Peyer's patch (tissue), 4 donors: ENCODE results near the gene C2orf78. TPM values are rescaled to one million over a fixed set of nuclear protein-coding genes. Genes with fewer than 3 reads are reported as not detected.
A peak's percentile ranks its signal among the peaks of the same experiment; 100 is the strongest.
"Not testable (repeated sequence)": the region's sequence is repeated elsewhere in the genome, so short reads cannot be mapped to it uniquely, and the experiment has no call there.

Source experiments
- DNase-seq, 3 donors: peaks; one replicate each; pipeline ENCODE4 v3.0.0-alpha.2; 2017 to 2019
- H3K27ac ChIP-seq, 4 donors: fragments of 200-600 bp; sonication (generic); one replicate each; pipeline ENCODE4 v1.5.1; 2016 to 2019
- H3K27me3 ChIP-seq, 2 donors: fragments of 200-600 bp; sonication (generic); one replicate each; pipeline ENCODE4 v1.5.1; 2019
- H3K36me3 ChIP-seq, 3 donors: fragments of 200-600 bp; sonication (generic); one replicate each; pipeline ENCODE4 v1.5.1; 2016 to 2019
- H3K4me1 ChIP-seq, 4 donors: fragments of 200-600 bp; sonication (generic); one replicate each; pipeline ENCODE4 v1.5.1; 2016 to 2019
- H3K4me3 ChIP-seq, 4 donors: fragments of 200-600 bp; sonication (generic); 1 replicate in 3 of 4; 2 replicates in 1 of 4; pipeline ENCODE4 v1.5.1; 2016 to 2019; ENCODE audit warnings: mild to moderate bottlenecking in 1 of 4
- H3K9me3 ChIP-seq, 4 donors: fragments of 200-600 bp; sonication (generic); one replicate each; pipeline ENCODE4 v1.5.1; 2016 to 2019; ENCODE audit warnings: mild to moderate bottlenecking in 1 of 4
- CTCF ChIP-seq, 6 experiments: fragments of 450-650 bp in 4 of 6; fragments of 200-600 bp in 2 of 6; sonication (generic) in 1 of 6; IDR thresholded peaks; one replicate each; pipeline ENCODE4 v1.5.1; 2017 to 2019; ENCODE audit warnings: antibody characterized with exemption in 6 of 6, mild to moderate bottlenecking in 3 of 6, moderate library complexity in 1 of 6
- POLR2A ChIP-seq, 2 donors: fragments of 450-650 bp; IDR thresholded peaks; one replicate each; pipeline ENCODE4 v1.5.1; 2017; ENCODE audit warnings: antibody characterized with exemption in 2 of 2, mild to moderate bottlenecking in 2 of 2, moderate library complexity in 2 of 2
- total RNA-seq, 4 donors: library from RNA; depleted of rRNA; stranded (reverse); fragments of >200 nt; gene quantifications; one replicate each; pipeline ENCODE4 v1.1.0, GENCODE V29; 2016

C2orf78 gene
- not detected for total RNA-seq

GRCh38 chr2:73783883-73784282, at the start of gene C2orf78:
C2orf78 (plus strand) TSS chr2:73784183; CDS start chr2:73784310, 127 bp downstream.
- H3K27me3 ChIP-seq = not testable (repeated sequence)

GRCh38 chr2:73736378-73736777, 47.6 kb upstream of the C2orf78 start:
- Histone ChIP-seq H3K9me3 (no peaks in the 10 kb centered on the region), H3K4me1 (peaks cover 0 to 13% (median 2%) of the 10 kb centered on the region in 4 donors), H3K4me3 (peak overlapping the region; percentile 61 to 95 (median 72)), H3K27me3 (no peaks in the 10 kb centered on the region), H3K27ac (peak overlapping the region; percentile 68 to 78 (median 72)), H3K36me3 (peaks cover 0 to 26% (median 0%) of the 10 kb centered on the region in 3 donors)
- DNase-seq = no peak
- no peak for TF ChIP-seq CTCF (IDR thresholded peaks at IDR 0.05)
- no peak for TF ChIP-seq POLR2A (IDR thresholded peaks at IDR 0.05)

More at GRCh38 chr2:73783883-73784282, at the start of gene C2orf78:
- H3K9me3 ChIP-seq, H3K4me1 ChIP-seq, H3K4me3 ChIP-seq, DNase-seq, H3K27ac ChIP-seq, H3K36me3 ChIP-seq: not testable (repeated sequence)

- H3K27ac ChIP-seq = peak within 1 kb of the TSS; percentile 68 to 78 (median 72)
These were observed 46.9 kb upstream of the C2orf78 start, which contains the start of gene TPRKB for GRCh38 chr2:73736855-73737779. TPRKB (minus strand) TSS chr2:73737345; CDS start chr2:73734569, 2,776 bp downstream.

GRCh38 chr2:73739101-73739500, 44.9 kb upstream of the C2orf78 start:
- DNase-seq = no peak
- Histone ChIP-seq H3K27me3 (no peaks in the 10 kb centered on the region), H3K4me3 (no peak overlapping the region), H3K4me1 (peaks cover 0 to 13% (median 2%) of the 10 kb centered on the region in 4 donors), H3K27ac (no peak overlapping the region), H3K9me3 (no peaks in the 10 kb centered on the region), H3K36me3 (peaks cover 0 to 12% (median 0%) of the 10 kb centered on the region in 3 donors)
- TF ChIP-seq POLR2A (IDR thresholded peaks at IDR 0.05) (no peak), CTCF (IDR thresholded peaks at IDR 0.05) (no peak)

More at GRCh38 chr2:73736855-73737779, 46.9 kb upstream of the C2orf78 start, which contains the start of gene TPRKB:
- peak; percentile 93 to 98 (median 95) for DNase-seq
- TF ChIP-seq CTCF (IDR thresholded peaks at IDR 0.05) (no peak), POLR2A (IDR thresholded peaks at IDR 0.05) (peak; percentile 43 to 49)
- H3K36me3 ChIP-seq = peaks cover 0 to 25% (median 0%) of the 10 kb centered on the region in 3 donors
- H3K4me1 ChIP-seq = peaks cover 0 to 13% (median 2%) of the 10 kb centered on the region in 4 donors
- no peaks in the 10 kb centered on the region for H3K27me3 ChIP-seq
- H3K4me3 ChIP-seq = peak within 1 kb of the TSS; percentile 61 to 95 (median 72)
- no peaks in the 10 kb centered on the region for H3K9me3 ChIP-seq

GRCh38 chr2:73740767-73741166, 43.2 kb upstream of the C2orf78 start:
- Histone ChIP-seq H3K36me3 (peaks cover 0 to 13% (median 0%) of the 10 kb centered on the region in 3 donors), H3K27me3 (no peaks in the 10 kb centered on the region), H3K27ac (no peak overlapping the region), H3K9me3 (no peaks in the 10 kb centered on the region), H3K4me1 (peaks cover 0 to 8% (median 2%) of the 10 kb centered on the region in 4 donors), H3K4me3 (no peak overlapping the region)
- DNase-seq = no peak
- TF ChIP-seq CTCF (IDR thresholded peaks at IDR 0.05) = no peak
- no peak for TF ChIP-seq POLR2A (IDR thresholded peaks at IDR 0.05)
